Endothelial cell of umbilical vein (primary cell): ENCODE data around the gene MRPL38. TPM values are rescaled to one million over a fixed set of nuclear protein-coding genes. Genes with fewer than 3 reads are reported as not detected.
A peak's percentile ranks its signal among the peaks of the same experiment; 100 is the strongest.

Experiments used
- BruUV-seq: library from RNA; stranded (reverse); fragments of 400-500 nt; replicated peaks from 2 replicates; lab custom pipeline; 2021; lab: Mats Ljungman, UMichigan
- CTCF ChIA-PET: fragments of 300-600, 350-600 bp; sonication (Branson Sonifier 250); formaldehyde crosslinking; loops from one replicate; lab custom pipeline; 2021; ENCODE audit warnings: antibody characterized with exemption, inconsistent platforms; lab: Charles Lee
- POLR2A ChIA-PET: fragments of 300-600, 350-600 bp; sonication (Branson Sonifier 250); formaldehyde crosslinking; loops from one replicate; lab custom pipeline; 2021; ENCODE audit warnings: antibody characterized with exemption, inconsistent platforms; lab: Charles Lee
- DNase-seq: peaks from one replicate; pipeline ENCODE4 v3.0.0-alpha.2; 2011; ENCODE audit warnings: low read depth, low spot score
- FAIRE-seq: peaks from 2 replicates; lab custom pipeline; 2011; peaks lifted over from hg19 to GRCh38; lab: Jason Lieb, UNC
- H2AFZ ChIP-seq: 2 replicates; pipeline ENCODE4 v1.6.0; 2012; ENCODE audit warnings: low read depth, low read length, control low read depth, inconsistent platforms
- H3K27ac ChIP-seq: 2 replicates; pipeline ENCODE4 v1.5.1; 2011; ENCODE audit warnings: low read depth, mild to moderate bottlenecking, control low read depth, low read length, moderate library complexity; ENCODE audit not compliant: insufficient read depth
- H3K27me3 ChIP-seq, 2 experiments: 2 replicates each; pipeline versions ENCODE4 v1.6.0 to v1.6.1; 2011; ENCODE audit warnings: low read length in 2 of 2, mixed read lengths in 1 of 2; ENCODE audit not compliant: control insufficient read depth in 2 of 2, insufficient read depth in 2 of 2
- H3K36me3 ChIP-seq, 2 experiments: 2 replicates in 1 of 2; 3 replicates in 1 of 2; pipeline ENCODE4 v1.5.1; 2011; ENCODE audit warnings: low read length in 2 of 2, mild to moderate bottlenecking in 1 of 2, moderate library complexity in 1 of 2; ENCODE audit not compliant: control insufficient read depth in 2 of 2, insufficient read depth in 2 of 2; ENCODE audit errors: extremely low read depth in 1 of 2
- H3K4me1 ChIP-seq: 3 replicates; pipeline ENCODE4 v1.5.1; 2011; ENCODE audit warnings: mild to moderate bottlenecking, low read length; ENCODE audit not compliant: control insufficient read depth, insufficient read depth; ENCODE audit errors: extremely low read depth
- H3K4me2 ChIP-seq: 2 replicates; pipeline ENCODE4 v1.6.1; 2011; ENCODE audit warnings: low read length, control low read depth, mixed read lengths; ENCODE audit not compliant: insufficient read depth
- H3K4me3 ChIP-seq, 3 experiments: fragments of 200-600 bp in 1 of 3; sonication (generic), shearing (Covaris generic) in 1 of 3; replicated peaks in 1 of 3; 2 replicates each; pipeline ENCODE4 v1.5.1; 2011 to 2016; ENCODE audit warnings: control low read depth in 3 of 3, low read length in 3 of 3, mild to moderate bottlenecking in 2 of 3, inconsistent platforms in 1 of 3, low read depth in 1 of 3, moderate library complexity in 1 of 3; ENCODE audit not compliant: insufficient read depth in 1 of 3
- H3K79me2 ChIP-seq: 2 replicates; pipeline ENCODE4 v1.6.0; 2012; ENCODE audit warnings: low read length, inconsistent platforms; ENCODE audit not compliant: control insufficient read depth, insufficient read depth
- H3K9ac ChIP-seq: replicated peaks from 2 replicates; pipeline ENCODE3; 2011; ENCODE audit warnings: low read length, control low read depth; ENCODE audit not compliant: insufficient read depth; ENCODE audit errors: extremely low read depth
- H3K9me1 ChIP-seq: replicated peaks from 3 replicates; pipeline ENCODE4 v1.6.0; 2011; ENCODE audit warnings: mild to moderate bottlenecking, low read length; ENCODE audit not compliant: control insufficient read depth, insufficient read depth; ENCODE audit errors: extremely low read depth
- H3K9me3 ChIP-seq: replicated peaks from 2 replicates; pipeline ENCODE4 v1.5.1; 2012; ENCODE audit warnings: low read length, inconsistent platforms; ENCODE audit not compliant: control insufficient read depth, insufficient read depth
- H4K20me1 ChIP-seq: replicated peaks from 2 replicates; pipeline ENCODE3; 2011; ENCODE audit warnings: mild to moderate bottlenecking, low read length; ENCODE audit not compliant: control insufficient read depth, insufficient read depth; ENCODE audit errors: extremely low read depth
- CTCF ChIP-seq, 2 donors: IDR thresholded peaks; 1 replicate in 1 of 2; 2 replicates in 1 of 2; pipeline ENCODE4 v1.5.1; 2011; ENCODE audit warnings: low read length in 2 of 2, mild to moderate bottlenecking in 2 of 2, moderate library complexity in 2 of 2, control low read depth in 1 of 2, inconsistent platforms in 1 of 2, low read depth in 1 of 2; ENCODE audit not compliant: insufficient read depth in 1 of 2; ENCODE audit errors: extremely low read depth in 1 of 2
- dilution Hi-C: fragments of 300-500 bp; cut with MboI; formaldehyde crosslinking; loops from one replicate; pipeline ENCODE4 v1.15.0; 2019; ENCODE audit warnings: low sequenced_read_pairs; ENCODE audit not compliant: extremely low pct_ligation_motif_present
- intact Hi-C: fragments of 100-400 bp; cut with micrococcal nuclease; formaldehyde crosslinking; loops from one replicate; pipeline ENCODE4 v1.10.0; 2022
- polyA plus RNA-seq, 4 experiments: library from polyadenylated mRNA; depleted of rRNA in 3 of 4; stranded (reverse) in 3 of 4; unstranded in 1 of 4; fragments of >200 nt; gene quantifications; 2 replicates each; pipeline versions ENCODE4 v1.2.1 to v1.2.3, GENCODE V29; 2011 to 2012; ENCODE audit warnings: missing spikeins in 1 of 4
- total RNA-seq: library from RNA; stranded (reverse); gene quantifications from 2 replicates; pipeline ENCODE4 v1.2.3, GENCODE V29; 2021

MRPL38 gene
- total and polyA plus RNA-seq, 2 donors (not counting 3 experiments of a cell fraction or from before 2014, with no cell fraction given): 82.7 to 93.8 TPM

DNA sequence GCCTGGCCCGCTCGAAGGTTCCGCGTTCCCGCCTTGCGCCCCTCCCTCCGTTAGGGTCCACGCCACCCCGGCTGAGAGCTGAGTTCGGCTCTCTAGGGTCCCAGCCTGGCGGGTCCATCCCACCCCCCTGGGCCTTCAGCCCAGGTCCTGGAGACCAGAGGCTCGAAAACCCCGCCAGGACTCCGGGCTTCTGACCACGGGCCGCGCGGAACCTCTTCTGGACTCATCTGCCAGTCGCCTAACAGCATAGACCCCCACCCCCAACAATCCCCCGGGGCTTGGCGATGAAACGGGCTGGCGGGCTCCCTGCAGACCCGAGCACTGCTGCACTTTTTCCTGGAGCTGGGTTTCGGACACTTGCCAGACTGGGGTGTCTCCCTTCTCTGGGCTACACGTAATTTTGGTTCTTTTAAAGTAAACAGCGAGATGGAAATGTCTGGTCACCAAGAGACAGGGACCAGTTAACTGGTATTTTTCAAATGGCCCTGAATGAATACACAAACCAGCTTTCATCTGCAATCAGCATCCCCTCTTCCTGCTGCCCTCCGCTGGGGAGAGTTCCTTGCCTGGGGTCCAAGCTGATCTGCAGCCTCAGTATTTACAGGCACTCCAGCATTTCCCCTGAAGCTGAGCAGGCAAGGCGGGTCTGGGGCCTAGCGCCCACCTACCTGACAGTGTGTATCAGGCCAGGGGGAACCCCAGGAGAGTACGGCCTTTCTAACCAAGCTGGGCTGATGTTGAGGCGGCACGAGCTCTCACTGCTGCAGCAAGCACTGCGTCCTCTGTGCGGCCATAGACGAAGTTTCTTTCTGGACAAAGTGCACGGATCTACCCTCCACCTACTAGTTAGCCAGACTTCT is 7.3 kb downstream of the MRPL38 start:
- Histone ChIP-seq H3K27ac (no peak overlapping the region), H3K27me3 (no peaks in the 10 kb centered on the region), H3K9ac (no peak overlapping the region), H3K36me3 (peaks cover 7 to 28% of the 10 kb centered on the region in 2 experiments), H3K4me2 (peak overlapping the region; percentile 24), H3K4me3 (peak overlapping the region in 1 of 3 experiments; percentile 58), H3K4me1 (peaks cover 11% of the 10 kb centered on the region), H3K9me3 (no peaks in the 10 kb centered on the region), H3K9me1 (no peaks in the 10 kb centered on the region), H3K79me2 (peaks cover 22% of the 10 kb centered on the region), H2AFZ (no peak overlapping the region), H4K20me1 (no peaks in the 10 kb centered on the region)
- no peak for TF ChIP-seq CTCF (IDR thresholded peaks at IDR 0.05; ENCODE audit: extremely low read depth in 1 of 2, insufficient read depth in 1 of 2, low read depth in 1 of 2, low read length in 2 of 2)
- DNase-seq (no peak), FAIRE-seq (no peak)
- intact Hi-C loops (loop anchor here (2.0 to 5.0 kb wide), 3 partner anchors 43 to 120 kb away; partner anchors contain the start of genes UNC13D and WBP2), dilution Hi-C loops (no loop called here)
- ChIA-PET CTCF (interaction anchor here (0.7 to 3.6 kb wide), 14 partner anchors 10 to 144 kb away, joined by 3 to 42 read pairs (median 6); partner anchors contain the start of genes GALK1, TRIM47 and WBP2), POLR2A (interaction anchor here (1.0 kb wide), 1 partner anchor 42 kb away, joined by 6 read pairs; the partner anchor contains the start of gene WBP2)
- BruUV-seq: TSS peak; percentile 19
